ENCODE measurements around the gene LRRC17.

- TF ChIP-seq CTCF (IDR thresholded peaks at IDR 0.05 in 4 of 5, conservative IDR thresholded peaks at IDR 0.05 in 1 of 5) (no peak), POLR2A (IDR thresholded peaks at IDR 0.05) (no peak)
These were observed 37.8 kb upstream of the LRRC17 start for GRCh38 chr7:102874966-102875365.
